ENCODE results near the gene RACK1. TPM values are rescaled to one million over a fixed set of nuclear protein-coding genes. Genes with fewer than 3 reads are reported as not detected.

RACK1 gene
- total and polyA plus RNA-seq, 2 of the 13 experiments (the other 11 are each of a cell fraction or from before 2014, with no cell fraction given) = 2,514 to 6,141 TPM

DNA sequence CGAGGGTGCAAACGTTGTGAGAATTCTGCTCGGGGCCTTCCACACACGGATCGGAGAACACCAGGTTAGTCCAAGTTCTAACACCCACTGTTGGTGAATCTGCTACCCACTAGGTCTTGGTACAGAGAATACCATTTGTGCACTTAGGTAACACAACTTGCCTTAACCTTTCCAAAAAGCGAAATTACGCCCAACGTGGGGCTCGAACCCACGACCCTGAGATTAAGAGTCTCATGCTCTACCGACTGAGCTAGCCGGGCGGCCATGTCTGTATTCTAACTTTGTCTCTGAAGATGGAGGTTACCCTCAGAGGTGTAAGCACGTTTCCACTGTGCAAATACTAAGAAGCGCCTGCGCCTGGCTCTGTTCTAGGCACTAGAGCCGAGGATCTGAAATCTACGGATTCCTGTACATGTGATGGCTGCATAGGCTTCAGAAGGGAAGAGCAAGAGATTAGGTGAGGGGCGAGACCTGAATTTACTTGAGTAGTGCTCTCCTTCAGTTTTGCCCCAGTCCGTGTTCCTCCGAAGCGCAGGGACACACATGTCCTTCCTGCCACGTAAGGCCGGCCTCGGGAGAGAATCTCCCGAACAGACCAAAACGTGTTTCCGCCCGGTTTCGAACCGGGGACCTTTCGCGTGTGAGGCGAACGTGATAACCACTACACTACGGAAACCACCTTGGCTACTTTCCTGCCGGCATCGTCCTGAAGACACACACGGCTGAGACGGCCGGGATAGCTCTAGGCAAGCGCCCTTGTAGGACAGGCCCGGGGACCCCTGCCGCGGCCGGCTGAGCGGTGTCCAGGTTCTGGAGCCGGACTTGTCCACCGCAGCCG is 21.7 kb downstream of the RACK1 start (continued):
- TF ChIP-seq RBM39 (IDR thresholded peaks at IDR 0.05; ENCODE audit: low read depth, low read length, poor library complexity, severe bottlenecking) = no peak
- no peak for TF ChIP-seq ZBTB42 (CRISPR knock-in tag; IDR thresholded peaks at IDR 0.05)
- TF ChIP-seq, protein P1, sequence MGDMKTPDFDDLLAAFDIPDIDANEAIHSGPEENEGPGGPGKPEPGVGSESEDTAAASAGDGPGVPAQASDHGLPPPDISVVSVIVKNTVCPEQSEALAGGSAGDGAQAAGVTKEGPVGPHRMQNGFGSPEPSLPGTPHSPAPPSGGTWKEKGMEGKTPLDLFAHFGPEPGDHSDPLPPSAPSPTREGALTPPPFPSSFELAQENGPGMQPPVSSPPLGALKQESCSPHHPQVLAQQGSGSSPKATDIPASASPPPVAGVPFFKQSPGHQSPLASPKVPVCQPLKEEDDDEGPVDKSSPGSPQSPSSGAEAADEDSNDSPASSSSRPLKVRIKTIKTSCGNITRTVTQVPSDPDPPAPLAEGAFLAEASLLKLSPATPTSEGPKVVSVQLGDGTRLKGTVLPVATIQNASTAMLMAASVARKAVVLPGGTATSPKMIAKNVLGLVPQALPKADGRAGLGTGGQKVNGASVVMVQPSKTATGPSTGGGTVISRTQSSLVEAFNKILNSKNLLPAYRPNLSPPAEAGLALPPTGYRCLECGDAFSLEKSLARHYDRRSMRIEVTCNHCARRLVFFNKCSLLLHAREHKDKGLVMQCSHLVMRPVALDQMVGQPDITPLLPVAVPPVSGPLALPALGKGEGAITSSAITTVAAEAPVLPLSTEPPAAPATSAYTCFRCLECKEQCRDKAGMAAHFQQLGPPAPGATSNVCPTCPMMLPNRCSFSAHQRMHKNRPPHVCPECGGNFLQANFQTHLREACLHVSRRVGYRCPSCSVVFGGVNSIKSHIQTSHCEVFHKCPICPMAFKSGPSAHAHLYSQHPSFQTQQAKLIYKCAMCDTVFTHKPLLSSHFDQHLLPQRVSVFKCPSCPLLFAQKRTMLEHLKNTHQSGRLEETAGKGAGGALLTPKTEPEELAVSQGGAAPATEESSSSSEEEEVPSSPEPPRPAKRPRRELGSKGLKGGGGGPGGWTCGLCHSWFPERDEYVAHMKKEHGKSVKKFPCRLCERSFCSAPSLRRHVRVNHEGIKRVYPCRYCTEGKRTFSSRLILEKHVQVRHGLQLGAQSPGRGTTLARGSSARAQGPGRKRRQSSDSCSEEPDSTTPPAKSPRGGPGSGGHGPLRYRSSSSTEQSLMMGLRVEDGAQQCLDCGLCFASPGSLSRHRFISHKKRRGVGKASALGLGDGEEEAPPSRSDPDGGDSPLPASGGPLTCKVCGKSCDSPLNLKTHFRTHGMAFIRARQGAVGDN (CRISPR knock-in tag; IDR thresholded peaks at IDR 0.05) = peak; percentile 83; the same call in 1 of the 2 replicates
- TF ChIP-seq EED (CRISPR knock-in tag; IDR thresholded peaks at IDR 0.05) = no peak
- TF ChIP-seq, protein P2, sequence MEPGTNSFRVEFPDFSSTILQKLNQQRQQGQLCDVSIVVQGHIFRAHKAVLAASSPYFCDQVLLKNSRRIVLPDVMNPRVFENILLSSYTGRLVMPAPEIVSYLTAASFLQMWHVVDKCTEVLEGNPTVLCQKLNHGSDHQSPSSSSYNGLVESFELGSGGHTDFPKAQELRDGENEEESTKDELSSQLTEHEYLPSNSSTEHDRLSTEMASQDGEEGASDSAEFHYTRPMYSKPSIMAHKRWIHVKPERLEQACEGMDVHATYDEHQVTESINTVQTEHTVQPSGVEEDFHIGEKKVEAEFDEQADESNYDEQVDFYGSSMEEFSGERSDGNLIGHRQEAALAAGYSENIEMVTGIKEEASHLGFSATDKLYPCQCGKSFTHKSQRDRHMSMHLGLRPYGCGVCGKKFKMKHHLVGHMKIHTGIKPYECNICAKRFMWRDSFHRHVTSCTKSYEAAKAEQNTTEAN (CRISPR knock-in tag; conservative IDR thresholded peaks at IDR 0.05) = peak; percentile 55; the same call in 1 of the 2 replicates
- TF ChIP-seq GTF3A (CRISPR knock-in tag; conservative IDR thresholded peaks at IDR 0.05) = peak; percentile 79
- TF ChIP-seq KLF6 (CRISPR knock-in tag; IDR thresholded peaks at IDR 0.05) = peak; percentile 19; the same call in 1 of the 2 replicates
- TF ChIP-seq HNF4A (CRISPR knock-in tag; IDR thresholded peaks at IDR 0.05) = peak; percentile 4
- peak; percentile 80; the same call in 1 of the 2 replicates for TF ChIP-seq RFXAP (CRISPR knock-in tag; IDR thresholded peaks at IDR 0.05; ENCODE audit: borderline replicate concordance)
- TF ChIP-seq GPN1 (CRISPR knock-in tag; IDR thresholded peaks at IDR 0.05; ENCODE audit: borderline replicate concordance) = no peak
- TF ChIP-seq CEBPG (CRISPR knock-in tag; IDR thresholded peaks at IDR 0.05) = peak; percentile 51
- no peak for TF ChIP-seq HNRNPUL1 (IDR thresholded peaks at IDR 0.05; ENCODE audit: low read depth, low read length)
- peak; percentile 46 for TF ChIP-seq FOSL2 (CRISPR knock-in tag; IDR thresholded peaks at IDR 0.05)
- peak; percentile 74; the same call in 1 of the 2 replicates for TF ChIP-seq FIP1L1 (IDR thresholded peaks at IDR 0.05; ENCODE audit: borderline replicate concordance, insufficient read depth, low read depth, low read length)
- TF ChIP-seq NFIB (CRISPR knock-in tag; IDR thresholded peaks at IDR 0.05; ENCODE audit: borderline replicate concordance) = no peak
- no peak for TF ChIP-seq CCDC6 (CRISPR knock-in tag; IDR thresholded peaks at IDR 0.05)
- TF ChIP-seq, protein P3, sequence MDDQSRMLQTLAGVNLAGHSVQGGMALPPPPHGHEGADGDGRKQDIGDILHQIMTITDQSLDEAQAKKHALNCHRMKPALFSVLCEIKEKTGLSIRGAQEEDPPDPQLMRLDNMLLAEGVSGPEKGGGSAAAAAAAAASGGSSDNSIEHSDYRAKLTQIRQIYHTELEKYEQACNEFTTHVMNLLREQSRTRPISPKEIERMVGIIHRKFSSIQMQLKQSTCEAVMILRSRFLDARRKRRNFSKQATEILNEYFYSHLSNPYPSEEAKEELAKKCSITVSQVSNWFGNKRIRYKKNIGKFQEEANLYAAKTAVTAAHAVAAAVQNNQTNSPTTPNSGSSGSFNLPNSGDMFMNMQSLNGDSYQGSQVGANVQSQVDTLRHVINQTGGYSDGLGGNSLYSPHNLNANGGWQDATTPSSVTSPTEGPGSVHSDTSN (CRISPR knock-in tag; IDR thresholded peaks at IDR 0.05; ENCODE audit: borderline replicate concordance) = 0 out of 2 replicates have a peak, but pooled peaks have one; percentile 74
- TF ChIP-seq NFKB2 (CRISPR knock-in tag; IDR thresholded peaks at IDR 0.05; ENCODE audit: borderline replicate concordance) = peak; percentile 32; the same call in 1 of the 2 replicates
- TF ChIP-seq, protein P4, sequence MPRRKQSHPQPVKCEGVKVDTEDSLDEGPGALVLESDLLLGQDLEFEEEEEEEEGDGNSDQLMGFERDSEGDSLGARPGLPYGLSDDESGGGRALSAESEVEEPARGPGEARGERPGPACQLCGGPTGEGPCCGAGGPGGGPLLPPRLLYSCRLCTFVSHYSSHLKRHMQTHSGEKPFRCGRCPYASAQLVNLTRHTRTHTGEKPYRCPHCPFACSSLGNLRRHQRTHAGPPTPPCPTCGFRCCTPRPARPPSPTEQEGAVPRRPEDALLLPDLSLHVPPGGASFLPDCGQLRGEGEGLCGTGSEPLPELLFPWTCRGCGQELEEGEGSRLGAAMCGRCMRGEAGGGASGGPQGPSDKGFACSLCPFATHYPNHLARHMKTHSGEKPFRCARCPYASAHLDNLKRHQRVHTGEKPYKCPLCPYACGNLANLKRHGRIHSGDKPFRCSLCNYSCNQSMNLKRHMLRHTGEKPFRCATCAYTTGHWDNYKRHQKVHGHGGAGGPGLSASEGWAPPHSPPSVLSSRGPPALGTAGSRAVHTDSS (CRISPR knock-in tag; conservative IDR thresholded peaks at IDR 0.05) = 0 out of 2 replicates have a peak, but pooled peaks have one; percentile 69
- TF ChIP-seq ZNF329 (CRISPR knock-in tag; IDR thresholded peaks at IDR 0.05; ENCODE audit: low read depth) = peak; percentile 92
- TF ChIP-seq ZNF138 (CRISPR knock-in tag; IDR thresholded peaks at IDR 0.05; ENCODE audit: low read depth) = no peak; the same call in 1 of the 2 replicates

All from HepG2 (cell line).